ENCODE results near the gene DLX4. TPM values are rescaled to one million over a fixed set of nuclear protein-coding genes. Genes with fewer than 3 reads are reported as not detected.

The DLX4 gene, protein sequence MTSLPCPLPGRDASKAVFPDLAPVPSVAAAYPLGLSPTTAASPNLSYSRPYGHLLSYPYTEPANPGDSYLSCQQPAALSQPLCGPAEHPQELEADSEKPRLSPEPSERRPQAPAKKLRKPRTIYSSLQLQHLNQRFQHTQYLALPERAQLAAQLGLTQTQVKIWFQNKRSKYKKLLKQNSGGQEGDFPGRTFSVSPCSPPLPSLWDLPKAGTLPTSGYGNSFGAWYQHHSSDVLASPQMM
- not detected for polyA plus RNA-seq (2013, experiment 1 of 2; ENCODE audit: insufficient read length)
- not detected for polyA plus RNA-seq (2013, experiment 2 of 2; ENCODE audit: insufficient read length)

- no peak for DNase-seq
Observed at GRCh38 chr17:49969134-49969759, at the start of gene DLX4. TSS of gene DLX4 (plus strand) at chr17:49969190. CDS start at chr17:49969469, 279 bp downstream.

DNA sequence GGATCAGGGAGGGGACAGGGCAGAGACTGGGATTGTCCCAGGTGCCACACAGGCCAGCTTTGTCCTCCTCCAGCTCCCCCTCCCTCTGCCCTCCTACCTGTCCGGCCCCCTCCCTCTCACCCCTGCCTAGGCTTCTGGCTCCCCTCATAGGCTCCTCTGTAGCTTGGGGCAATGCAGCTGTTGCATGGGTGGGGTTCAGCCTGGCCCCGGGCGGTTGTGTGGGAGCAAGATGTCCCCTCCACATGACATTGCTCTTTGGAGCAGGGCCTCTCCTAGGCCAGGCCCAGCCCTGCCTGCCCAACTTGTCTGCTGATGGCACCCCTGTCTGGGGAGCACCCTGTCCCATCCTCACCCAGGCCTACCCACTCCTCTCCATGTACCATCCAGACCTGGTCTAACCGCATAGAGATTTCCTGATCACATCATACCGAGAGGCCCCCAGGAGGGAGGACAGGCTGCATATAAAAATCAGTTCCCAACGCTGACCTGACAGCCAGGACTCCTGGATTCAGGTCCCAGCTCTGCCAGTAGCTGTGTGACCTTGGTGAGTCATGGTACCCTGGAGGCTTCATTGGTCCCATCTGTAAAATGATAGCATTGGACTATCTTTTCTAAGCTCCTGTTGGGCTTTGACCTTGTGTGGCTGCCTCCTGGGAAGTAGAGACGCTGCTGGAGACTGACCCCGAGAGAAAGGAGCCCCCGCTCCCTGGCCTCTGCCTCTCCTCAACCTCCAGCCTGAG lies 48.8 kb upstream of the DLX4 start:
- DNase-seq = no peak

GRCh38 chr17:49922095-49922494 lies 46.9 kb upstream of the DLX4 start:
- DNase-seq = no peak

GRCh38 chr17:49924116-49924515 lies 44.9 kb upstream of the DLX4 start:
- DNase-seq = no peak

GRCh38 chr17:49924589-49924988 lies 44.4 kb upstream of the DLX4 start:
- DNase-seq = no peak

- DNase-seq = no peak
Observed at GRCh38 chr17:49925921-49926320, 43.1 kb upstream of the DLX4 start.

- no peak for DNase-seq
Observed at GRCh38 chr17:49926886-49927285, 42.1 kb upstream of the DLX4 start.

- no peak for DNase-seq
Observed at GRCh38 chr17:49928126-49928800, 40.7 kb upstream of the DLX4 start.

GRCh38 chr17:49928837-49929475 lies 40.0 kb upstream of the DLX4 start:
- peak; percentile 53 for DNase-seq

- DNase-seq = no peak
Observed at GRCh38 chr17:49930880-49931279, 38.1 kb upstream of the DLX4 start.

GRCh38 chr17:49931416-49932137 lies 37.4 kb upstream of the DLX4 start:
- no peak for DNase-seq

- no peak for DNase-seq
Observed at GRCh38 chr17:49932138-49932723, 36.8 kb upstream of the DLX4 start.

DNA sequence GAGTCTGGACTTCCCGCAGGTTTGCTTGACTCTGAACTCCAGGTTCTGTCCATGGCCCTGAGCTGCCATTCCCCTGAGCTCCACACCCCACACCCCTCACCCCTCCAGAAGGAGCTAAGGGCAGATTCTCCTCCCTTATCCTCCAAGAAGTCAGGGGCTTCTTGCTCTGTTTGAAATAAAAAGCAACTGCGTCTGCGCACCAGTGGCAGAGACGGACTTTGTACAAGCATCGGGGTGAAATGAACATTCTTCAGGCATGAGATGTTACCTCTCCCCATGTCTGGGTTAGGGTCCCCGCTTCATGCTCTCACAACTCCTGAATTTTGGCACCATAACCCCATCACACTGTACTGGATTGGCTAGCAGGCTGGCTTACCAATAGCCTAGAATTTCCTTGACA lies 36.1 kb upstream of the DLX4 start:
- DNase-seq = no peak

- DNase-seq = no peak
Observed at GRCh38 chr17:49935526-49936210, 33.3 kb upstream of the DLX4 start.

DNA sequence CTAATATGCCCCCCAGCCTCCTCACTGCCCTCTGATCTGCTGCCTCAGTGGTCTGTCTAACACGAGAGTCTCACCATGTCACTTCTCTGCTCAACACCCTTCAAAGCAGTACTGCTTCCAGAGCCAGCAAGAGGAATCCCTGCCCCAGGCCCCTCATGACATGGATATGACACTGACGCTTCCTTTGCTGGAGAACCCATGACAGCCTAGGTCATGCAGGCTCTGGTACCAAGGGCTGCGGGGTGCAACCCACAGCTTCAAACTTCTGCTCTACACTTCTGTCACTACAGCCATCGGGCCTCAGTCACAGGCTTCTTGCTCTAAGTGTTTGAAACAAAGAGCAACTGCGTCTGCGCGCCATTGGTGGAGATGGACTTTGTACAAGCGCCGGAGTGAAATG lies 32.6 kb upstream of the DLX4 start:
- DNase-seq = no peak

DNA sequence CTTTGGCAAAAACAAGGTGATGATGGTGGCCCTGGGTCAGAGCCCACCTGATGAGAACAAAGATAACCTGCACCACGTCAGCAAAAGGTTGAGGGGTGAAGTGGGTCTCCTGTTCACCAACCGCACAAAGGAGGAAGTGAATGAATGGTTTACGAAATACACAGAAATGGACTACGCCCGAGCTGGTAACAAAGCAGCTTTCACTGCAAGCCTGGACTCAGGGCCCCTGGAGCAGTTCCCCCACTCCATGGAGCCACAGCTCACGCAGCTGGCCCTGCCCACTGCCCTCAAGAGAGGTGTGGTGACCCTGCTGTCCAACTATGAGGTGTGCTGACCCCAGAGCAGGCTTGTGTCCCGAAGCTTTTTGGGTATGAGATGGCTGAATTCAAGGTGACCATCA lies 29.7 kb upstream of the DLX4 start:
- no peak for DNase-seq

- DNase-seq = no peak
Observed at GRCh38 chr17:49941427-49941826, 27.6 kb upstream of the DLX4 start.

DNA sequence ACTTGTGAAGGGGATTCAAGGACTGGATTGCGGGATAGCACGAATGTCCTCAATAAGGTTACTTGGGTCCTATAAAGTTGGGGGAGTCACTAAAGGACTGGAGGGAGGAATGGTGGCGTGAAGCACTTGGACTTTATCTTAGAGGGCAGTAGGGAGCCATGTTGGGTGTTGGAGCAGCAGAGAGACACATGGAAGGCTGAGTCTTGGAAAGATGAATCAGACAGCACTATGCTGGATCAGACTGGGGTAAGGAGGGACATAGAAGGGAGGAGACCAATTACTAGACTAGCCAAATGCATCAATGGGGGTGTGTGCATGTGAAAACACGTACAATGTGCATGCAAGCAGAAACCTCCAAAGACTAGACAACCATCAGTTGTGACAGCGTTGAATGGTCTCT lies 26.0 kb upstream of the DLX4 start:
- DNase-seq = no peak

DNA sequence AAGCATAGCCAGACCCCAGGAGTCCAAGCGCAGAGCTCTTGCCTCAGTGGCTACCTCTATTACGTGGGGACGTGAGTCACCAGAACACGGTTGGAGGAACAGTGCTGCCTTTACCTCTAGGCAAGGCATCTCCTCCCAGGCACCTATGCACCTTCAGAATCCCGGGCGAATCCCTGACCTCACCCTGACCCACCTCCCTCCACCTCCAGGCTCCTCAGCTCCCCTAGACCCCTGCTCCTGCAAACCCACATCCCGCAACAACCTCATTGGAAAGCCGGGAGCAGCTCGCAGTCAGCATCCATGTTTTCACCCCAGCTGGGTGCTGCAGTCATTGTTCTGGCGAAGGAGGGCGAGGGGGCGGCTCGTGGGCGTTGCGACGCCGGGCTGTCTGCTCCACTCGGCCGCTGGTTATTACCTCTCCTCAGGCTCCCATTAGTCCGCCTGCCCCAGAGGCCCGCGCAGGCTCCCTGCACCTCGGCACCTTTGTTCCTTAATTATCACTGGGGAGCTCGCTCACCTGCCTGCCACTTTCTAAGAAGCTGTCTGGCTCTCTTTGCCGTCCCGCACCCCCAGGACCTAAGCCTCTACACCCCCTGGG lies 24.6 kb upstream of the DLX4 start:
- no peak for DNase-seq

DNA sequence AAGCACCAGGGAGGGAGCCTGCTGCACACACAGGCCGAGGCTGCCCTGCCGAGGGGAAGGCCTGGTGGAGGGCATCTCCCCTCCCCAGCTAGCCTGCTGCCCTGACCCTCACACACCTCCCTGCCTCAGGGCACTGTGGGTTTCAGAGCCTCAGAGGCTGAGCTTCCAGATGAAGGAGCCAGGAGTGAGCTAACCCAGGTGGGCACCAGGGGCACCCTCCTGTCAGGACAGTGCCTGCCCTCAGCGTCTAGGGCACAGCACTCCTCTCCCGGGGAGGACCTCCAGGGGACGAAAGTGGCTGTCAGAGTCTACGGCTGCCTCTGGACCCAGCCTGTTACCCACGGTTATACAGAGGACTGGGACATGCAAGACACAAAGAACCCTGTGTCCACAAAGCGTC lies 22.8 kb upstream of the DLX4 start:
- DNase-seq = no peak

Measured in fibroblast of skin of abdomen (primary cell).